HG02943 (cell line): ENCODE data around the gene GLYATL1B.
A peak's percentile ranks its signal among the peaks of the same experiment; 100 is the strongest.

ENCODE experiments used
- ATAC-seq: cut with Tn5 transposase; IDR thresholded peaks from one replicate; pipeline ENCODE4 v1.9.1; 2021; ENCODE audit warnings: mild to moderate bottlenecking, low read depth, moderate library complexity; ENCODE audit not compliant: unreplicated experiment

The GLYATL1B gene

GRCh38 chr11:59142530-59143507 lies 56.7 kb downstream of the GLYATL1B start, which contains the start of gene FAM111A:
FAM111A (plus strand) TSS chr11:59142856; CDS start chr11:59148873, 6,017 bp downstream.
- peak; percentile 70 for ATAC-seq

DNA sequence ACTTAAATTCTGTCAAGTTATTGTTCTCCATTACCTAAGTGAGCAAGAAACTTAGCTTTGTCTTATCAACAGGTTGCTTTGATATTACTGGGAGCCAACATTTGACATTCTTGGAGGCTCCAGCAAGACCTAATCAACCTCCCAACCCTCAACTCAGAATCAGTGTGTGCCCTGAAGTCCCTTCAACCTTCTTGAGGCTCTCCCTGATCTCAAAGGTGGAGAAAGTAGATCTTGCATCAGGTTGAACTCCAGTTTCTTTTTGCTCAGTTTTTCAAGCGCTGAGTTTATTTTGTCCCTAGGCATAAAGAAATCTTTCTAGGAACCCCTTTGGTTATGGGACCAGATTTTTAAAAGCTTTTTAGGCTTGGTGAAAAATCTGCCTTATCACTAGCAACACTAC lies 58.0 kb downstream of the GLYATL1B start:
- no peak for ATAC-seq
